Hepatocyte (in vitro differentiated cells): ENCODE results near the gene FASN.

Experiments
- EZH2 ChIP-seq: fragments of 200-600 bp; sonication (generic); IDR thresholded peaks from 2 replicates; pipeline ENCODE4 v1.6.1; 2016; ENCODE audit warnings: antibody characterized with exemption, mild to moderate bottlenecking, borderline replicate concordance
- EZH2phosphoT487 ChIP-seq: fragments of 200-600 bp; sonication (generic); IDR thresholded peaks from one replicate; pipeline ENCODE4 v1.6.1; 2018; ENCODE audit warnings: antibody characterized with exemption, mild to moderate bottlenecking, low read depth, moderate library complexity; ENCODE audit not compliant: unreplicated experiment, severe bottlenecking
- TF ChIP-seq, protein P1 (sequence below): fragments of 200-600 bp; sonication (generic); IDR thresholded peaks from 2 replicates; pipeline ENCODE4 v1.5.1; 2016; ENCODE audit warnings: antibody characterized with exemption, mild to moderate bottlenecking; ENCODE audit not compliant: poor library complexity

- TF ChIP-seq, protein P1, sequence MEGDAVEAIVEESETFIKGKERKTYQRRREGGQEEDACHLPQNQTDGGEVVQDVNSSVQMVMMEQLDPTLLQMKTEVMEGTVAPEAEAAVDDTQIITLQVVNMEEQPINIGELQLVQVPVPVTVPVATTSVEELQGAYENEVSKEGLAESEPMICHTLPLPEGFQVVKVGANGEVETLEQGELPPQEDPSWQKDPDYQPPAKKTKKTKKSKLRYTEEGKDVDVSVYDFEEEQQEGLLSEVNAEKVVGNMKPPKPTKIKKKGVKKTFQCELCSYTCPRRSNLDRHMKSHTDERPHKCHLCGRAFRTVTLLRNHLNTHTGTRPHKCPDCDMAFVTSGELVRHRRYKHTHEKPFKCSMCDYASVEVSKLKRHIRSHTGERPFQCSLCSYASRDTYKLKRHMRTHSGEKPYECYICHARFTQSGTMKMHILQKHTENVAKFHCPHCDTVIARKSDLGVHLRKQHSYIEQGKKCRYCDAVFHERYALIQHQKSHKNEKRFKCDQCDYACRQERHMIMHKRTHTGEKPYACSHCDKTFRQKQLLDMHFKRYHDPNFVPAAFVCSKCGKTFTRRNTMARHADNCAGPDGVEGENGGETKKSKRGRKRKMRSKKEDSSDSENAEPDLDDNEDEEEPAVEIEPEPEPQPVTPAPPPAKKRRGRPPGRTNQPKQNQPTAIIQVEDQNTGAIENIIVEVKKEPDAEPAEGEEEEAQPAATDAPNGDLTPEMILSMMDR = no peak
- TF ChIP-seq EZH2phosphoT487 (no peak), EZH2 (no peak)
Measured at GRCh38 chr17:82036634-82037091, 61.4 kb downstream of the FASN start.
